Measurements from ENCODE around the gene TMA7. TPM values are rescaled to one million over a fixed set of nuclear protein-coding genes. Genes with fewer than 3 reads are reported as not detected.

The TMA7 gene
- total and polyA plus RNA-seq, 2 of the 13 experiments (the other 11 are each of a cell fraction or from before 2014, with no cell fraction given), result 100 to 486 TPM

- TF ChIP-seq HDAC2 (CRISPR knock-in tag; IDR thresholded peaks at IDR 0.05) (peak; percentile 95), ZNF883 (CRISPR knock-in tag; IDR thresholded peaks at IDR 0.05; ENCODE audit: not compliant biosample characterization) (peak; percentile 63), PITX1 (CRISPR knock-in tag; IDR thresholded peaks at IDR 0.05) (peak; percentile 90), GATAD2A (CRISPR knock-in tag; IDR thresholded peaks at IDR 0.05) (peak; percentile 95), IRF2 (CRISPR knock-in tag; IDR thresholded peaks at IDR 0.05) (no peak), ZBTB33 (CRISPR knock-in tag; IDR thresholded peaks at IDR 0.05) (peak; percentile 44; the same call in 1 of the 2 replicates), ZNF768 (CRISPR knock-in tag; IDR thresholded peaks at IDR 0.05) (0 out of 2 replicates have a peak, but pooled peaks have one; percentile 11), ZNF280D (CRISPR knock-in tag; IDR thresholded peaks at IDR 0.05) (no peak), AFF4 (CRISPR knock-in tag; IDR thresholded peaks at IDR 0.05) (no peak), POLR2G (IDR thresholded peaks at IDR 0.05; ENCODE audit: low read depth, low read length) (peak; percentile 63; the same call in 1 of the 2 replicates), MYPOP (CRISPR knock-in tag; IDR thresholded peaks at IDR 0.05) (peak; percentile 73), ZNF556 (CRISPR knock-in tag; IDR thresholded peaks at IDR 0.05; ENCODE audit: borderline replicate concordance) (no peak), MTA3 (CRISPR knock-in tag; IDR thresholded peaks at IDR 0.05) (no peak), KAT8 (CRISPR knock-in tag; IDR thresholded peaks at IDR 0.05) (peak; percentile 56), ZBTB7B (CRISPR knock-in tag; IDR thresholded peaks at IDR 0.05) (peak; percentile 99)
- TF ChIP-seq, protein P1, sequence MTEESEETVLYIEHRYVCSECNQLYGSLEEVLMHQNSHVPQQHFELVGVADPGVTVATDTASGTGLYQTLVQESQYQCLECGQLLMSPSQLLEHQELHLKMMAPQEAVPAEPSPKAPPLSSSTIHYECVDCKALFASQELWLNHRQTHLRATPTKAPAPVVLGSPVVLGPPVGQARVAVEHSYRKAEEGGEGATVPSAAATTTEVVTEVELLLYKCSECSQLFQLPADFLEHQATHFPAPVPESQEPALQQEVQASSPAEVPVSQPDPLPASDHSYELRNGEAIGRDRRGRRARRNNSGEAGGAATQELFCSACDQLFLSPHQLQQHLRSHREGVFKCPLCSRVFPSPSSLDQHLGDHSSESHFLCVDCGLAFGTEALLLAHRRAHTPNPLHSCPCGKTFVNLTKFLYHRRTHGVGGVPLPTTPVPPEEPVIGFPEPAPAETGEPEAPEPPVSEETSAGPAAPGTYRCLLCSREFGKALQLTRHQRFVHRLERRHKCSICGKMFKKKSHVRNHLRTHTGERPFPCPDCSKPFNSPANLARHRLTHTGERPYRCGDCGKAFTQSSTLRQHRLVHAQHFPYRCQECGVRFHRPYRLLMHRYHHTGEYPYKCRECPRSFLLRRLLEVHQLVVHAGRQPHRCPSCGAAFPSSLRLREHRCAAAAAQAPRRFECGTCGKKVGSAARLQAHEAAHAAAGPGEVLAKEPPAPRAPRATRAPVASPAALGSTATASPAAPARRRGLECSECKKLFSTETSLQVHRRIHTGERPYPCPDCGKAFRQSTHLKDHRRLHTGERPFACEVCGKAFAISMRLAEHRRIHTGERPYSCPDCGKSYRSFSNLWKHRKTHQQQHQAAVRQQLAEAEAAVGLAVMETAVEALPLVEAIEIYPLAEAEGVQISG (CRISPR knock-in tag; IDR thresholded peaks at IDR 0.05), result peak; percentile 78
Observed at GRCh38 chr3:48431224-48432029, 8.6 kb upstream of the TMA7 start (continued).
